Activated CD8-positive, alpha-beta memory T cell treated with anti-CD3 and anti-CD28 coated beads for 1 hour (primary cell): ENCODE data around the gene ZNF460.
A peak's percentile ranks its signal among the peaks of the same experiment; 100 is the strongest.

ENCODE experiments used
- DNase-seq, 2 donors: peaks; one replicate each; pipeline ENCODE4 v3.0.0-alpha.2; 2020; ENCODE audit warnings: low read depth in 1 of 2; ENCODE audit errors: extremely low read depth in 1 of 2

Gene ZNF460

GRCh38 chr19:57279418-57280164 lies 694 bp upstream of the ZNF460 start:
- DNase-seq: peak; percentile 27 to 53

GRCh38 chr19:57280962-57281400 lies 696 bp downstream of the ZNF460 start:
- no peak for DNase-seq

GRCh38 chr19:57282011-57282643 lies 1.8 kb downstream of the ZNF460 start:
- no peak for DNase-seq

GRCh38 chr19:57288373-57288772 lies 8.1 kb downstream of the ZNF460 start:
- DNase-seq: no peak

GRCh38 chr19:57290970-57291369 lies 10.7 kb downstream of the ZNF460 start:
- no peak for DNase-seq

GRCh38 chr19:57292547-57292946 lies 12.3 kb downstream of the ZNF460 start:
- no peak for DNase-seq

- no peak for DNase-seq
These were observed 13.4 kb downstream of the ZNF460 start for GRCh38 chr19:57293719-57294118.

GRCh38 chr19:57302020-57302465 lies 21.8 kb downstream of the ZNF460 start:
- DNase-seq: no peak

GRCh38 chr19:57302727-57303401 lies 22.6 kb downstream of the ZNF460 start:
- DNase-seq: no peak

GRCh38 chr19:57305056-57305455 lies 24.8 kb downstream of the ZNF460 start:
- DNase-seq: no peak

GRCh38 chr19:57308514-57308913 lies 28.2 kb downstream of the ZNF460 start:
- DNase-seq: no peak

GRCh38 chr19:57310792-57311191 lies 30.5 kb downstream of the ZNF460 start:
- DNase-seq: no peak

GRCh38 chr19:57314146-57314545 lies 33.9 kb downstream of the ZNF460 start:
- DNase-seq: no peak

- DNase-seq: no peak
These were observed 37.2 kb downstream of the ZNF460 start for GRCh38 chr19:57317503-57317902.

GRCh38 chr19:57319869-57320179 lies 39.5 kb downstream of the ZNF460 start:
- no peak for DNase-seq

GRCh38 chr19:57320180-57321084 lies 40.1 kb downstream of the ZNF460 start, which contains the start of gene ZNF543:
Gene ZNF543, plus strand, starts transcription at chr19:57320472. Its CDS starts 382 bp downstream, at chr19:57320854.
- peak; percentile 81 to 88 for DNase-seq

- no peak for DNase-seq
These were observed 40.8 kb downstream of the ZNF460 start for GRCh38 chr19:57321116-57321515.

- DNase-seq: no peak
These were observed 41.5 kb downstream of the ZNF460 start for GRCh38 chr19:57321751-57322150.

GRCh38 chr19:57324992-57325391 lies 44.7 kb downstream of the ZNF460 start:
- DNase-seq: no peak

GRCh38 chr19:57327993-57328392 lies 47.7 kb downstream of the ZNF460 start:
- DNase-seq: no peak

- DNase-seq: no peak
These were observed 53.9 kb downstream of the ZNF460 start for GRCh38 chr19:57334191-57334590.
